Measurements from ENCODE around the gene ADAMTS17.

Gene ADAMTS17

DNA sequence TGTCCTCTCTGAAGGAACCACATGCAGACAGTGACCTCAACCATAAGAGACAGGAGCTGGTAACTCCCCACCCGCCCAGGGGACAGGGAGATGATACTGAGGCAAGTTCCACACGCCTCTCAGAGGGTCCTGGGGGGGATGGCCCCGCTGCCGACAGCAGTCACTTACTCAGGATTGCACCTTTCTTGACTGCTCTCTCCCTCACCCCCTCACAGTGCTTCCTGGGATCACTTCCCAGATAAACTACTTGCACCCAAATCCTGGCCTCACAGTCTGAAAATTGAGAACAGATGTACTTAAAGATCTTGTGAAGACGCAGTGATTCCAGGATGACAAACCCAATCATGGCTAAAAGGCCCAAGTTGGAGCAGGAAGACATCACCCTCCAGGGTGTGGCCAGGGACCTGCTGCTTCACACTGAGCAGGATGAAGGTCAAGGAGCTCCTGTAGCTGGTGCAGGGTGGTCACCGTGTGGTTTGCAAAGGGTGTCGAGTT is 207.6 kb downstream of the ADAMTS17 start:
- H3K27ac ChIP-seq, result no peak overlapping the region
- no peak for TF ChIP-seq ZFX (IDR thresholded peaks at IDR 0.05)
- TF ChIP-seq, protein P1, sequence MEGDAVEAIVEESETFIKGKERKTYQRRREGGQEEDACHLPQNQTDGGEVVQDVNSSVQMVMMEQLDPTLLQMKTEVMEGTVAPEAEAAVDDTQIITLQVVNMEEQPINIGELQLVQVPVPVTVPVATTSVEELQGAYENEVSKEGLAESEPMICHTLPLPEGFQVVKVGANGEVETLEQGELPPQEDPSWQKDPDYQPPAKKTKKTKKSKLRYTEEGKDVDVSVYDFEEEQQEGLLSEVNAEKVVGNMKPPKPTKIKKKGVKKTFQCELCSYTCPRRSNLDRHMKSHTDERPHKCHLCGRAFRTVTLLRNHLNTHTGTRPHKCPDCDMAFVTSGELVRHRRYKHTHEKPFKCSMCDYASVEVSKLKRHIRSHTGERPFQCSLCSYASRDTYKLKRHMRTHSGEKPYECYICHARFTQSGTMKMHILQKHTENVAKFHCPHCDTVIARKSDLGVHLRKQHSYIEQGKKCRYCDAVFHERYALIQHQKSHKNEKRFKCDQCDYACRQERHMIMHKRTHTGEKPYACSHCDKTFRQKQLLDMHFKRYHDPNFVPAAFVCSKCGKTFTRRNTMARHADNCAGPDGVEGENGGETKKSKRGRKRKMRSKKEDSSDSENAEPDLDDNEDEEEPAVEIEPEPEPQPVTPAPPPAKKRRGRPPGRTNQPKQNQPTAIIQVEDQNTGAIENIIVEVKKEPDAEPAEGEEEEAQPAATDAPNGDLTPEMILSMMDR (conservative IDR thresholded peaks at IDR 0.05), result no peak

DNA sequence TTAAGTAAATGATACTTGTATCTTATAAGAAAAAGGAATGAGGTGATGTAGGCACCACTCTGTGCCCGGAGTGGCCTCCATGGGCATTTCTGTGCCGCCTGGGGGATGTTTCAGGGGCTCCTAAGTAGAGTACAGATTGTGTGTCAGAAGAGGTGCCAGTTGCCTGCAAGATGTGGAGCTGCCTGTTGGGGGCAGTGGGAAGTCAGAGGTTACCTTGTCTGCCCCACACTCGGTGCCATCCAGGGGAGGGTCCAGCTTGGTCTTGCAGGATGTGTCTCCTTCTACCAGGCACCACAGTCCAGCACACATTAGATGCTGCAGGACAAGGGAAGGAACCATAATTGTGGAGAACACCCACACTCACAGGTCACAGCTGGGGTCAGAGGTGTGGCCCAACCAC is 208.8 kb downstream of the ADAMTS17 start:
- H3K27ac ChIP-seq, result no peak overlapping the region
- TF ChIP-seq, protein P1 (conservative IDR thresholded peaks at IDR 0.05), result no peak
- no peak for TF ChIP-seq ZFX (IDR thresholded peaks at IDR 0.05)

DNA sequence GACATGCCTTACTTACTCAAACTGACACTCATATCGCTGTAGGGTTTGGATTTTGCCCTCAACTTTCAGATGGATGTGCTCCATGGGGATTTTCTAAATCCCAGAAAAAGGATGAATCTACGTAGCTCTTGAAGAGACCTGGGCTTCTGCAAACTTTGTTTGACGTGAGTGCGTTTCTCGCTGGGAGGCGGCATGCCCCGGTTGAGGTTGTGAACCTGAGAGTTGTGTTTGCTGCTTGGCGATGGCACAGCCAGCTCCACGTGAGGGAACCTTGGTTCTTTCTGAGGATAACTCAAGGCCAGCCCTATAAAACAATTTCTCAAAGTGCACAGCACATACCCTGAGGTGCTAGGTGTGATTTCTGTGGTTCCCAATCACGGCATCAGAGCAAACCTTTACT is 209.5 kb downstream of the ADAMTS17 start:
- no peak overlapping the region for H3K27ac ChIP-seq
- TF ChIP-seq ZFX (IDR thresholded peaks at IDR 0.05), result no peak
- TF ChIP-seq, protein P1 (conservative IDR thresholded peaks at IDR 0.05), result no peak

DNA sequence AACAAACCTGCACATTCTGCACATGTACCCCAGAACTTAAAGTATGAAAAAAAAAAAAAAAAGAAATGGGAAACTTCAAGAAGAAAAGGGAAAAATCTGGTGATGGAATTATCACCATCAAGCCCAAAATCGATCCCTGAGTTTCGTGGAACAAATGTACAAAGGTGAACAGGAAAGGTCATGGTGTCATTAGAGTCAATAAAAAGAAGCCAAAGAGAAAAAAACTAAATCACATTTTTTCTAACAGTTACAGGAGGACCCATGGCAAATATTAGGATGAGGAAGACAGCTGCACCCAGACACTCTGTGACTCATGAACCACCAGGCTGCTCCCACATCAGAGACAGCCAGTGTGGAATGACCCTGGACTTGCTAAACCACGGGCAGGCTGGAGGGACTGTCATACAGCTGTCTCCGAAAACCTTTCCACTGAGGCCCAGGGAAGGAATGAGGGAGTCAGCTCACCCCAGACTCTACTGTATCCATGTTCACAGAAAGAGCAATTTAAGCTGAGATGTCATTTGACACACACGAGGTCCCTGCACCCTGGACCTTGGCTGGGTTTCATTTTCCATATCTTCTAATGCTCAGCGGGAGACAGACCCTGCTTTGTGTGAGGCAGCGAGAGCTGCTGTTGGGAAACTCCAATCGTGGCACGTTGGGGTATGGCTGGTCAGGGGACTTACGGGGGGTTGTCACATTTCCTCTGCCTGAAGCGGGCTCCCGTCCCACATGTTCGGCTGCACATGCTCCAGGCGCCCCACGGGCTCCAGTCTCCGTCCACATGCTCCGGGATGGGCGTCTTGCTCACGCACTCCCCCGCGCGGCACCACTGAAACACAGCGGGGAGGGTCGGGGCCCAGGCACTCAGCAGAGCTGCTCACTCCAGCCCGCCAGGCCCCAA is 210.2 kb downstream of the ADAMTS17 start:
- no peak overlapping the region for H3K27ac ChIP-seq
- TF ChIP-seq, protein P1 (conservative IDR thresholded peaks at IDR 0.05), result no peak
- TF ChIP-seq ZFX (IDR thresholded peaks at IDR 0.05), result no peak

DNA sequence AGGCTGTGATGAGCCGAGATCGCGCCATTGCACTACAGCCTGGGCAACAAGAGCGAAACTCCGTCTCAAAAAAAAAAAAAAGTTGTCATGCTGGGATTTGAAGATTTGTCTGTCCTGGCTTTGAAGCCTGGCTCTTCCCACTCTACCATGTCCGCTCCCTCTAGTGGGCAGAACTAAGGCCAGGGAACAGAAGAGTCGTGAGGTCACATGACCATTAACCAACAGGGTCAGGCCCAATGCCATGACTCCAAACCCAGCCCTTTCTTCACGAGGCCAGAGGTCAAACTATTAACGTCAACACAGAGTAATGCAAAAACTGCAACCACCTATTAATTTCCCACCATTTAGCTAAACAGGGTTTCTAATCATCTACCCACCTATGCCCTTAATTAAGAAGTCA is 212.1 kb downstream of the ADAMTS17 start:
- TF ChIP-seq, protein P1 (conservative IDR thresholded peaks at IDR 0.05), result no peak; the same call in 1 of the 2 replicates
- TF ChIP-seq ZFX (IDR thresholded peaks at IDR 0.05), result no peak
- no peak overlapping the region for H3K27ac ChIP-seq

DNA sequence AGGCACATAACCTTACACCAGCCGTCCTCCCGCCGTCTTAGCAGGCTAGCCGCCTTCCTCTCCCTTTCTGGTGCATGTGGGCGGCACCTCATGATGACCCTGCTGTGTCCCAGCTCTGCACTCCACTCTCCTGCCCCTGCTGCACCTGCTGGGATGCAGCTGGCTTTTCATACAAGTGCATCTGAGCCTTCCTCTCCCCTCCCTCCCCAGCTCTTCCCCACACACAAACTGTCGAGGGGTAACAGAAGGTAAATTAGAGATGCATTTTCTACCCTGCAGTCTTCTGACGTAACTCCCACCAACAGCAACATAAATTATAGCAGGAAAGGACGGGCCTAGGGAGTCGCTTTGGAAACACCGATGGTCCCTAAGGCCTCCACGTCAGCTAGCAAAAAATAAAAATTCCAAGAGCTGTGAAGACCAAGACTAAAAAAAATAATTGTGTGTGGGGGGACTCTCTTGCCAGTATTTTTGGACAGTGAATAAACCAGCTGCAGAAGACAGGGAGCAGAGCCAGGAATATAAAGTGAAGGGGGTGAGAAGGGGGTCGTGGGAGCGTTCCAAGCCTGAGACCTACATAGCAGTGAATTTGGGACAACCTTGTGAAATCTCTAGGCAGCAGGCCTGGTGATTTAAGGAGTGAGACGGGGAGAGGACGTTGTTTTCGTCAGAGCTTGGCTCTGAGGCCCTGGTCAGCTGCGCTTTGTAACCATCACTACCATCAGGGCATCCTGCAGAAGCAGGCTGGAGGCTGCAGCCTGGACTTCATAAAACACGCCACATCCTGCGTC is 216.2 kb downstream of the ADAMTS17 start:
- H3K27ac ChIP-seq, result no peak overlapping the region
- TF ChIP-seq, protein P1 (conservative IDR thresholded peaks at IDR 0.05), result no peak
- TF ChIP-seq ZFX (IDR thresholded peaks at IDR 0.05), result no peak

DNA sequence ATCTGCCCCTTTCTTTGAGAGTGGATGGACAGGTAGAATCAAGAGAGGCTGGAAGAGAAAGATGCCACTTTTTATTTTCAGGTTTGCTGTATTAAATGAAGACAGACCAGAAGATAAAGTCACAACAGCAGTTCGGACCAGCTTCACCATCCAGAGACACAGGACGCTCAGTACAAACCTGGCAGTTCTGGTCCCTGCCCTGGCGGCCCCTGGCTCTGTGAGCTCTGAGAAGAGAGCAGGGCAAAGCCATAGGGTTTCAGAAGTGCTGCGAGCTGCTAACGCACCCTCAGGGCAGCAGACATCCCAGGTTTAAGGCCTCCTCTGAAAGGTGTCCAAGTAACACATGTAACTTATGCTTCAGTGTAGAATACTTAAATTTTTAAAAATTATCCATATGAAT is 216.8 kb downstream of the ADAMTS17 start:
- no peak overlapping the region for H3K27ac ChIP-seq
- no peak for TF ChIP-seq ZFX (IDR thresholded peaks at IDR 0.05)
- TF ChIP-seq, protein P1 (conservative IDR thresholded peaks at IDR 0.05), result no peak
